GM12801 (cell line): Measurements from ENCODE around the gene LCOR.

Experiments used
- CTCF ChIP-seq: IDR thresholded peaks from one replicate; pipeline ENCODE4 v1.5.1; 2011; ENCODE audit warnings: control low read depth; ENCODE audit not compliant: insufficient read length; ENCODE audit errors: extremely low read depth

Gene LCOR

GRCh38 chr10:96832721-96833219 lies 672 bp downstream of the LCOR start:
- TF ChIP-seq CTCF = no peak

GRCh38 chr10:96833220-96834001 lies 1.3 kb downstream of the LCOR start:
- TF ChIP-seq CTCF = no peak

- no peak for TF ChIP-seq CTCF
Observed at GRCh38 chr10:96834120-96834519, 2.0 kb downstream of the LCOR start.

GRCh38 chr10:96835899-96836298 lies 3.8 kb downstream of the LCOR start:
- no peak for TF ChIP-seq CTCF

GRCh38 chr10:96838529-96838928 lies 6.4 kb downstream of the LCOR start:
- no peak for TF ChIP-seq CTCF

- no peak for TF ChIP-seq CTCF
Observed at GRCh38 chr10:96840841-96841518, 8.9 kb downstream of the LCOR start.

- TF ChIP-seq CTCF = no peak
Observed at GRCh38 chr10:96842896-96843723, 11.0 kb downstream of the LCOR start.
